Effector memory CD4-positive, alpha-beta T cell (primary cell): ENCODE measurements around the gene KIF26B.

ENCODE experiments used
- DNase-seq, 3 donors: peaks; one replicate each; pipeline ENCODE4 v3.0.0-alpha.2; 2020
- H3K27ac ChIP-seq: 2 replicates; pipeline ENCODE4 v1.7.0; 2013; ENCODE audit warnings: mild to moderate bottlenecking, low read length, moderate library complexity; ENCODE audit not compliant: insufficient read depth, poor library complexity, severe bottlenecking
- H3K27me3 ChIP-seq: replicated peaks from 2 replicates; pipeline ENCODE4 v1.7.0; 2013; ENCODE audit warnings: mild to moderate bottlenecking, low read length; ENCODE audit not compliant: insufficient read depth, control insufficient read depth, poor library complexity, severe bottlenecking
- H3K36me3 ChIP-seq: 2 replicates; pipeline ENCODE4 v1.7.0; 2013; ENCODE audit warnings: mild to moderate bottlenecking, low read length, moderate library complexity; ENCODE audit not compliant: control insufficient read depth, insufficient read depth
- H3K4me1 ChIP-seq: 2 replicates; pipeline ENCODE4 v1.7.0; 2013; ENCODE audit warnings: low read length, mild to moderate bottlenecking; ENCODE audit not compliant: control insufficient read depth, insufficient read depth, poor library complexity, severe bottlenecking
- H3K4me3 ChIP-seq: 2 replicates; pipeline ENCODE4 v1.7.0; 2013; ENCODE audit warnings: low read length, low read depth, mild to moderate bottlenecking; ENCODE audit not compliant: insufficient read depth, poor library complexity, severe bottlenecking
- H3K9me3 ChIP-seq: 2 replicates; pipeline ENCODE4 v1.7.0; 2013; ENCODE audit warnings: mild to moderate bottlenecking, low read length, moderate library complexity; ENCODE audit not compliant: control insufficient read depth

Gene KIF26B

DNA sequence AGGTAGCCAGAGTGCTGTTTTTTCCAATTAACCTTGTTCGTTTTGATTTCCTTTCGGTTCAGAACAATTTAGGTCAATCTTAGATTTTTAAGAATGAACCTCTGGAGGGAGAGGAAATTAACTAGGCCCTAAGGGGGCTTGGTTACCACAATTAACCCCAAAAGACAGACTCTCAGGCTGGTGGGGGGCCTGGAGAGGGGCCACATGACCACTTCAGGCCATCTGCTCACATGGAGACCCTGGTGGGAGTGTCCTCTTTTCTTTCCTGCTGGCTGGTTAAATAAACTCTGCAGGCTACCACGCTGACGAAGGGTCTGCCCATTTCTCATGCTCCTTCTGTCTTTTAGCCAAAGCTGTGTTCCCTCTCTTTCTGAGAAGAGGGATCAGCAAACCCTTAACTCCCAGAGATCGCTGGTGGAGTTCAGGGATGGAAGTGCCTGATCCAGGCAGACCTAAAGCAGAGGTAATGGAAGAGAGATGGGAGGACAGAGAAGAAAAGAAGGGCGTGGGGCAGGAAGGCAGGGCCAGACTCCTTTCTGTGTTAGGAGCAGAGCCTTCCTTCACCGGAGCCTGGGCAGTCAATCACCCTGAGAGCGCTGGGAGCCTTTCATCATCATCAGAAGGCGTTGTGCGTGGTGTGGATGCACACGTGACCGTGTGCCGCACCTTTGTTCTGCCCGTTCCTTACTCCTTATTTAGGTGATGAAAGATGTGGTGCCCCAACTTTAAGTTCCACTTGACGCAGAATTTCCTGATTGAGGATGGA lies 58.5 kb downstream of the KIF26B start:
- no peak for DNase-seq
- H3K27me3 ChIP-seq: no peaks in the 10 kb centered on the region
- H3K4me3 ChIP-seq: no peak overlapping the region
- no peak overlapping the region for H3K27ac ChIP-seq
- H3K36me3 ChIP-seq: no peaks in the 10 kb centered on the region
- no peaks in the 10 kb centered on the region for H3K4me1 ChIP-seq
- no peaks in the 10 kb centered on the region for H3K9me3 ChIP-seq

GRCh38 chr1:245215071-245215470 lies 60.3 kb downstream of the KIF26B start:
- Histone ChIP-seq H3K27ac (no peak overlapping the region), H3K27me3 (no peaks in the 10 kb centered on the region), H3K4me1 (no peaks in the 10 kb centered on the region), H3K4me3 (no peak overlapping the region), H3K36me3 (no peaks in the 10 kb centered on the region), H3K9me3 (no peaks in the 10 kb centered on the region)
- no peak for DNase-seq

DNA sequence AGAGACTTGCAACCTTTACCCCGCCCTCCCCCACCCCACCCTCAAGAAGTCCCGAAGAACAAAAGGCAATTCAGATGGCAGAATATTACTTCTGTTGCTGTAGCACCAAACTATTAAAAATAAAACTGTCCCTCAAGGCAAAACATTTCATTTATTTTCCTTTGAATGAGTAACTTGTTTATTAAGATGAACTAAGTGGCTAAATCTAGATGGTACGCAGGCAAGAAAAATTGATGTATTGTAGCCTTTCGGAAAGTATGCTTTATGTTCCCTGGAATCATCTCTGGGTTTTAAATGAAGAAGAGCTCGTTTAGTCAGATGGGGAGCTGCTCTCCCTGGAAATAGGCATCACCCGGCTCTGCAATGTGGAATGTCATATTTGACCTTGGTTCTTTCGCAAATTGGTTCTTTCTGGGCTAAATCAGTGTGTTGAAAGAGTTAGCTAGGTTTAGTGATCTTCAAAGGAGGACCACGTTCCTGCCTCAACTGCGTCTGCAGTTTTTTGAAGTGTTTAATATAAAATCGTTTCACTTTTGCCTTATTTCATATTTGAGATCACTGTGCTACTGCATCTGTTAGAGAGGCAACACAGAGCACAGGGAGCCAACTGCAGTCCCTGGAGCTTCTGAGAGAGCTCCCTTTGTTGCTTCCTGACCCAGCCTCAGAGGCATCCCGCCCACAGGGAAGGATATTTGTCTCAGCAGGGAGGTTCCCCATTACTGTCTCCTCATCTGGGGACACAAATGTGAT lies 61.8 kb downstream of the KIF26B start:
- H3K4me1 ChIP-seq: no peaks in the 10 kb centered on the region
- H3K9me3 ChIP-seq: no peaks in the 10 kb centered on the region
- H3K4me3 ChIP-seq: no peak overlapping the region
- no peaks in the 10 kb centered on the region for H3K36me3 ChIP-seq
- no peak overlapping the region for H3K27ac ChIP-seq
- DNase-seq: no peak
- no peaks in the 10 kb centered on the region for H3K27me3 ChIP-seq

GRCh38 chr1:245217853-245218608 lies 63.2 kb downstream of the KIF26B start:
- no peaks in the 10 kb centered on the region for H3K4me1 ChIP-seq
- no peaks in the 10 kb centered on the region for H3K9me3 ChIP-seq
- H3K36me3 ChIP-seq: no peaks in the 10 kb centered on the region
- H3K27me3 ChIP-seq: no peaks in the 10 kb centered on the region
- no peak for DNase-seq
- no peak overlapping the region for H3K27ac ChIP-seq
- H3K4me3 ChIP-seq: no peak overlapping the region

DNA sequence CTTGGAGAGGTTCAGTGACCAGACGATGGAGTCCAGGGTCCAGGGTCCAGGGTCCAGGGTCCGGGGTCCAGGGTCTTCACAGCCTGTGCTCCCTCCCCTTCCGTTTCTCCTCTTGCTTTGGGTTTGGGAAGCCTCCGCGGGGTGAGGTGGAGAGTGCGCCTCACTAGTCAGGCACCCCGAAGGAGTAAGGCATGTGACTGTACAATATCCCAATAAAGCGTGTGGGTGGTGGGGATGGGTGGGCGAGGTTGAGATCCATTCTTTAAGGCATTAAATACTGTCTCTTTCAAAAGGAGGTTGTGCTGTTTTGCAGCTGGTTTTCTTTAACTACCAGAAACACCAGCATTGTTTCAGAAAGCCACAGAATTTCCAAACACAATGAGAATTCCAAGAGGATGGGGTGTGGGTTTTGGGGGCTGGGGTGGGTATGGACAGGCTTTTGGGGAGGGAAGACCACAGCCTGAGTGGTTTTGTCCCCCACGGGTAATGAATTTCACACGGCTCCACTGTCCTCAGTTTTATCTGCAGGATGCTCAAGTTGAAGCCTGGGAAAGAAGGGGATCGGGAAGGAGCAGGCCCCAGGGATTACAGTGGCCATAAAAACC lies 65.7 kb downstream of the KIF26B start:
- no peaks in the 10 kb centered on the region for H3K4me1 ChIP-seq
- H3K36me3 ChIP-seq: no peaks in the 10 kb centered on the region
- no peak for DNase-seq
- H3K4me3 ChIP-seq: no peak overlapping the region
- no peaks in the 10 kb centered on the region for H3K9me3 ChIP-seq
- no peaks in the 10 kb centered on the region for H3K27me3 ChIP-seq
- H3K27ac ChIP-seq: no peak overlapping the region

DNA sequence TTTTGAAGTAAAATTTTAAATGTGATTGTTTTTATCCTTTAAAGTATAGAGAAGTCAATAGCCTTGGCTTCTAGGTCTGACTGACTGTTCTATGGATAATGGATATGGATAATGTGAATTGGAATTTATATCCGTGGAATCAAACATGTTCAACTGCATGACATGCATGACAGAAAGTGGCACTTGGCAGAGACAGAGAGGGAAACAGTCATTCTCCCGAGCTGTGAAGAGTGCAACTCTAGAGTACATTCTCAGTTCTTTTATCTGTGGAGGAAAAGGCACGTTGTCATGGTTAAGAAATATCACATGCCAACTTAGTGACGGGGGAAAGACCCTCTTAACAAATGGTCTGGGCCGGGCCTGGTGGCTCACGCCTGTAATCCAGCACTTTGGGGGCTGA lies 67.0 kb downstream of the KIF26B start:
- DNase-seq: no peak
- Histone ChIP-seq H3K4me1 (no peaks in the 10 kb centered on the region), H3K9me3 (no peaks in the 10 kb centered on the region), H3K4me3 (no peak overlapping the region), H3K27ac (no peak overlapping the region), H3K27me3 (no peaks in the 10 kb centered on the region), H3K36me3 (no peaks in the 10 kb centered on the region)

DNA sequence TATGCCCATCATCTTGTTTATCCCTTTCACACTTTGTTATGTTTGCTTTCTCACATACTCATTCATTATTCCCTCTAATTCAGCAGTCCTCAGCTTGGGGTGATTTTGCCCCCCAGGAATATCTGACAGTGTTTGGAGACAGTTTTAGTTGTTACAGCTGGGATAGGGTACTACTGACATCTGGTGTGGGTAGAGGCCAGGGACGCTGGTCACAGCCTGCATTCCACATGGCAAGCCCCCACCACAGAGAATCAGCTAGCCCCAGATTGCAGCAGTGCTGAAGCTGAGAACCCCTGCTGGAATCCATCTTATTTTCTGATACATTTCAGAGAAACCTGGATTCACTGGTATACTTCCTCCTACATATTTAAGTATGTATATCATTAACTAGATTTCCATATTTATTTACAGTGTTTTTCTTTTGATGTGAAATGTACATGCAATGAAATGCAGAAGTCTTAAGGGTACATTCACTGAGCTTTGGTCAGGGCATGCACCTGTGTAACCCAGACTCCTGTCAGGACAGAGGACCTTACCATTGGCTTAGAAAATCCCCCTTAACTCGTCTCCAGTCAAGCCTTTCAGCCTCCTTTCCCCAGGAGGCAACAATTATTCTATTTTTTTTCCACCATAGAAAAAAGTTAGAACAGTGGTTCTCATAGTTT lies 68.3 kb downstream of the KIF26B start:
- no peaks in the 10 kb centered on the region for H3K27me3 ChIP-seq
- H3K27ac ChIP-seq: no peak overlapping the region
- H3K4me3 ChIP-seq: no peak overlapping the region
- DNase-seq: no peak
- no peaks in the 10 kb centered on the region for H3K36me3 ChIP-seq
- no peaks in the 10 kb centered on the region for H3K4me1 ChIP-seq
- no peaks in the 10 kb centered on the region for H3K9me3 ChIP-seq

DNA sequence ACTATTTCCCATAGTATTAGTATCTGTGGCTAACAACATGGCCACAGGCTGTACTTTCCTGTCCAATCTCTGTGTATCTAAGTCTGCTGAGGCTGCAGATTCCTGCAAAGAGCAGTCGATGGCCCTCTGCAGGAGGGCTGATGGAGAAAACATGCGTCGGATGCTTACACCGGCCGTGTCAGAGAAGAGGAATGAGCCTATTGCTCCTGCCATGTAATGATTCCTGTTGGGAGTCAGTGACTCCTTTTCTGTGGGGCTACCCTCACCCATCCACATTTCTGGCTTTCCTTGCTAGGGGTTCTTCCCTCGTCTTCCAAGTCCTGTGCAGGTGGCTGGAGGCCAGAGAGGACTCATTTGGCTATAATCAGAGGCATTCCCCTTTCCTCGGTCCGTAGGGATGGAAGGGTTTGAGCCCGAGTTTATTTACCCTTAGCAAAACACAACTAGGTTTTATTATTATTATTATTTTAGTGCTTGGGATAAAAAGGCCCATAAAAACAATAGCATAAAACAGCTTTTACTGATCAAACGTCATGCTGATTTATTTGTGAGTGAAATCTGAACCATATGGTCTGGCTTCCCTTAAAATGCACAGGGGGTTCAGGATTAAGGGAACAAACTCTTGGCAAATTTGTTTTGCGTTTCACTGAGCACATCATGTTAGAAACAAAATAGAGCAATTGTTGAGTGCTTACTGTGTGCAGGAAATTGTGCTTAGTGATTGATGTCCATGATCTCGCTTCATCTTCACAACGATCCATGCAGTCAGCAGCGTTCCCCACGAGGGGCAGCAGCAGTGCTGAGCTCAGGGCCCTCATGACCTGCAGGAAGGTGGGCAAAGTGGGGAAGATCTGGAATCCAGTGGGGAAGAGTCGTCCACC lies 70.8 kb downstream of the KIF26B start:
- no peak overlapping the region for H3K4me3 ChIP-seq
- no peaks in the 10 kb centered on the region for H3K9me3 ChIP-seq
- H3K4me1 ChIP-seq: no peaks in the 10 kb centered on the region
- H3K27me3 ChIP-seq: no peaks in the 10 kb centered on the region
- no peak overlapping the region for H3K27ac ChIP-seq
- DNase-seq: no peak
- H3K36me3 ChIP-seq: no peaks in the 10 kb centered on the region

- no peak overlapping the region for H3K4me3 ChIP-seq
- no peaks in the 10 kb centered on the region for H3K36me3 ChIP-seq
- no peaks in the 10 kb centered on the region for H3K4me1 ChIP-seq
- H3K27ac ChIP-seq: no peak overlapping the region
- DNase-seq: no peak
- H3K27me3 ChIP-seq: no peaks in the 10 kb centered on the region
- no peaks in the 10 kb centered on the region for H3K9me3 ChIP-seq
Observed at GRCh38 chr1:245226203-245226499, 71.4 kb downstream of the KIF26B start.
